Activated T-helper 9 cell treated with anti-CD3 and anti-CD28 coated beads, Interleukin-2, amount 50 U/mL, for 16 hours (primary cell): ENCODE data around the gene OR10K2.
"Not testable (repeated sequence)": the region's sequence is repeated elsewhere in the genome, so short reads cannot be mapped to it uniquely, and the experiment has no call there.

Experiments
- DNase-seq: peaks from one replicate; pipeline ENCODE4 v3.0.0-alpha.2; 2020; ENCODE audit warnings: low read depth

OR10K2 gene, protein sequence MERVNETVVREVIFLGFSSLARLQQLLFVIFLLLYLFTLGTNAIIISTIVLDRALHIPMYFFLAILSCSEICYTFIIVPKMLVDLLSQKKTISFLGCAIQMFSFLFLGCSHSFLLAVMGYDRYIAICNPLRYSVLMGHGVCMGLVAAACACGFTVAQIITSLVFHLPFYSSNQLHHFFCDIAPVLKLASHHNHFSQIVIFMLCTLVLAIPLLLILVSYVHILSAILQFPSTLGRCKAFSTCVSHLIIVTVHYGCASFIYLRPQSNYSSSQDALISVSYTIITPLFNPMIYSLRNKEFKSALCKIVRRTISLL

DNA sequence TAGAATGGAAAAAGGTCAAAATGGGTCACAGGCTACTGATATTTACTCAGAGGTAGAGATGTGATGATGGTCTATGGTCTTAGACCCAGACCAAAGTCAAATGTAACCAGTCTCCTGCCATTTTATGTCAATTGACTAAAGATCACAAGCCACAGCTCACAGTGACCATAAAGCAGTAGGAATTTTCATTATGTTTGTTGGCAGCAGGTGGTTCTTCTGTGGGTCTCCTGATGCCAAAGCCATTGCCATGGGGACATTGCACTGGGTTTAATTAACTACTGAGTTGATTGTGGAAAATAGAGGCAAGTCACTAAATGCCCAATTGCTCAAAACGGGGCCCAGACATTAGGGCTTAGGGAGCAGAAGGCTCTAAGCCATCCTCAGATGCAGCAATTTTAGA lies at the start of gene OR10K2:
TSS of gene OR10K2 (minus strand) at position 101 of the 400 bp plus-strand sequence. CDS start 5,371 bp downstream, outside the sequence.
- no peak for DNase-seq

DNA sequence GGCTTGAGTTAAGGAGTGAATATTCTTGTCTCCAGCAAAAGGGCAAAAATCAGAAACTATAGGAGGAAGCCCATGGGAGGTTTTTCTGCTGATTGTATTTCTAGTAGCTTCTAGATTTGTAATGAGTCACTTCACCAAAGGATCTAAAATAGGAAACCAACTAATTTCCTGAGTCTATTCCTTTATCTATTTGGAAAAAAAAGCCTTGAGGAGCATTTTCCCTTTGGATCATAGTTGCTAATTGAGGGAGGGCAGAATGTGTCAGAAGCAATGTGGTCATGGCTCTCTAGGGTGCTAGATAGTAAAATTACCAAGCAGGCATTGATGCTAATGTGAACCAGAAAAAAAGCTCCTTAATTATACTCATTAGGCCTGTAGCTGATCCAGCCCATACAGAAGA lies 45.9 kb upstream of the OR10K2 start, which contains the start of gene OR10R2:
TSS of gene OR10R2 (plus strand) at position 301 of the 400 bp plus-strand sequence. CDS start 106 bp downstream, outside the sequence.
- no peak for DNase-seq

DNA sequence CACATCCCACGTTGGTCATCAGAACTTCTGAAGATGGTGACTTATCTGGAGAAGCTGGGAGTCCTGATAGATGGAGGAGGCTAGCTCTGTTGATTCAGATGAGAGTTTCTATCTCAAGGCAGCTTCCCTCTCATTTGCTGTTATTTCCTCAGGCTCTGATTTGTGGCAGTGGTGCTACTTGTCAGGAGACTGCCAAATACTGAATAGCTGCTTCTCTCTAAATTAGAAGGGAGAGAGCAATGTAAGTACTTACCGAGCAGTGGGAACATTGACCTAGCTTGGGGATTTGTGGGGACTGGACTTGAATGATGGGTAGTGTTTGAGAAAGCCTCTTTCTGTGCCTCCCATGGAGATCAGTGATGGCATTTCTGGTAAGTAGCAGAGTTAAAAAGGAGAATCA lies 35.5 kb upstream of the OR10K2 start, which contains the start of gene OR10K1:
TSS of gene OR10K1 (plus strand) at position 301 of the 400 bp plus-strand sequence. CDS start 3,728 bp downstream, outside the sequence.
- DNase-seq = no peak

DNA sequence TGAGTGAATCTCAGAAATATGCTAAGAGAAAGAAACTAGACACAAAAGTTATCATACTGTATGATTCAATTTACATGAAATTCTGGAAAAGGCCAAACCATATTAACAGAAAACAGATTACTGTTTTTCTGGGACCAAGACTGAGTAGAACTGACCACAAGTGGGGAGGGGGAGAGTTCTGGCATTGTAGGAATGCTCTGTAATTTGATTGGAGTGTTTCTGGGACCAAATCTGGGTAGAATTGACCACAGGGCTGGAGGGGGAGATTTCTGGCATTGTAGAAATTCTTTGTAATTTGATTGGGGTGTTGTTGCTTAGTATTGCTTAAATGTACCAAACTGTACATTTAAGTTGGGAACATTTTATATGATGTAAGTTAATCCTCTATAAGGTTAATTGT lies 32.2 kb upstream of the OR10K2 start:
- DNase-seq = no peak

DNA sequence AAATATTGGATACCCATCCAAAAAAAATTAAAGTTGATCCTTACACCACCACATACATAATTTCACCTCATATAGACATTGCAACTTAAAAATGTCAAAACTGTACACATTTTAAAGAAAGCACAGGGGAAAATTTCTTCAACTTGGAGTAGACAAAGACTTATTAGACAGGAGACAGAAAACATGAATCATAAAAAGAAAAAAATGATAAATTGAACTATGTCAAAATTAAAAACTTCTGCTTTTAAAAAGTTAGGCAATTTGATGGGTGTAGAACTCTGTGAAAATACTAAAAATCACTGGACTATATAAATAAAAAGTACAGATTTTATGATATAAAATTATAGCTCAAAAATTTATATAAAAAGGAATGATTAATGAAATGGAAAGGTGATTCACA lies 31.2 kb upstream of the OR10K2 start:
- DNase-seq = no peak

DNA sequence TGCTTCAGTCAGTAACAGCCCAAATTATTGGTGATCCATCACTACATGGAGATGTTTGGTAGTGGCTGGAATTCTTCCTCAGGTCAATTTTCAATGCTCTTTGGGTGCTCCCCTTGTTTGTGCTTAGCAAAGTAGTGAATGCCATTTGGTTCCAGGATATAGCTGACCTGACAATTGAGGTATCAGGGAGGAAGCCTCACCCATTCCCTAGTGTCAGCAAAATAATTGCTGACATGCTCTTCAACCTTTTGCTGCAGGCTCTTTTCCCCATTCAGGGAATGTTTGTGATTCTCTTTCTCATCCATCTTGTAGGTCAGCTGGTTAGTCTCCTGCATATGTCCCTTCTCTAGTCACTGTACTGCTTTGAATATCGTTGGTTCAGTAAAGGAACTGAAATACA lies 28.5 kb upstream of the OR10K2 start:
- DNase-seq = no peak

DNA sequence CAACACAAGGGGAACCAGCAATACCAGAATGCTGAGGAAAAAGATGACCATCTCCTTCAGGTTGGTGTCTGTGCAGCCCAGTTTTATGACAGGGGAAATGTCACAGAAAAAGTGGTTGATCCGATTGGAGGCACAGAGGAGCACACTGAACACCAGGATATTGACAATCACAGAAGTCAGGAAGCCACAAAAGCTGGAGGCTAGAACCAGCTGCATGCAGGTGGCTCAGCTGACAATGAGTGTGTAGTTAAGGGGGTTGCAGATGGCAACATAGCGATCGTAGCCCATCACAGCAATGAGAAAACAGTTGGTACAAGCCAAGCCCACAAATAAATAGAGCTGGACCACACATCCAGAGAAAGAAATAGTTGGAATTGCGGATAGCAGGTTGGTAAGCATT lies 19.3 kb upstream of the OR10K2 start:
- DNase-seq = no peak

DNA sequence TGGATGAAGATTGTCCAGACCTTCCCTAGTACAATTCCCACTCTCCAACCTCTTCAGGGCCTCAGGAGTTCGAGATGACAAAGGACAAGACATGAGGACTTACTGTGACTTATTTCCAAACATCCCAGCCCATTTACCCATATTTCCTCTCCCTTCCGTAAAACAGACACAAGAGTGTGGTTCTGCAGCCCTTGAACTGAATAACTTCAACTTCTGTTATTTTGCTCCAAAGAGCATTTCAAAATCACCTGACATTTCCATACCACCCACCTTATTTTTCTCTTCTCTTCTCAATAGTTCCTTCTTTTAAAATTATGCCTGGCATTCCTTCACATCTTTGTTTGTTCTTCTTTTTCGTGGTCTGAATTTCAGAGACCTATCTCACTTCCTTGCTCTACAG lies 8.7 kb upstream of the OR10K2 start:
- no peak for DNase-seq

DNA sequence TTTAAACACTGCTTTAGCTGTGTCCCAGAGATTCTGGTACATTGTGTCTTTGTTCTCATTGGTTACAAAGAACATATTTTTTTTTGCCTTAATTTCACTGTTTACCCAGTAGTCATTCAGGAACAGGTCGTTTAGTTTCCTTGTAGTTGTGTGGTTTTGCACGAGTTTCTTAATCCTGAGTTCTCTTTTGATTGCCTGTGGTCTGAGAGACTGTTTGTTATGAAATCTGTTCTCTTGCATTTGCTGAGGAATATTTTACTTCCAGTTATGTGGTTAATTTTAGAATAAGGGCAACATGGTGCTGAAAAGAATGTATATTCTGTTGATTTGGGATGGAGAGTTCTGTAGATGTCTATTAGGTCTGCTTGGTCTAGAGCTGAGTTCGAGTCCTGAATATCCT lies 4.1 kb upstream of the OR10K2 start:
- DNase-seq = not testable (repeated sequence)

DNA sequence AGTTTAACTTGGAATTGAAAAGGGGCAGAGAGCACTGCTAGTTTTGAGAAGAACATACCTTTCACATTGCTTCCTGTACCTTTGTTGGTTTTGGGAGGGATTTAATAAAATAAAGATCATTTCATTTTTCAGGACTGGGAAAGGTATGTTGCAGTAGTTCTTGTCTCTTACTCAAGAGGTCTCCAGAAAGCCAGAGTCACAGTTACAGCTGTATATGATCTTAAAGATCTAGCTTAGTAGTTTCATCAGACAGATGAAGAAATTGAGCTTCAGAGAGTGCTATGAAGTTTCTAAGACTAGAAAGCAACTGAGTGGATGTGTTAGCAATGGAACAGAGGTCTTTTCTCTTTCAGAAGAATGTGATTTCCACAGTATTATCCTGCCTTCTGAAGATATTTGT lies 1.0 kb downstream of the OR10K2 start:
- DNase-seq = no peak

DNA sequence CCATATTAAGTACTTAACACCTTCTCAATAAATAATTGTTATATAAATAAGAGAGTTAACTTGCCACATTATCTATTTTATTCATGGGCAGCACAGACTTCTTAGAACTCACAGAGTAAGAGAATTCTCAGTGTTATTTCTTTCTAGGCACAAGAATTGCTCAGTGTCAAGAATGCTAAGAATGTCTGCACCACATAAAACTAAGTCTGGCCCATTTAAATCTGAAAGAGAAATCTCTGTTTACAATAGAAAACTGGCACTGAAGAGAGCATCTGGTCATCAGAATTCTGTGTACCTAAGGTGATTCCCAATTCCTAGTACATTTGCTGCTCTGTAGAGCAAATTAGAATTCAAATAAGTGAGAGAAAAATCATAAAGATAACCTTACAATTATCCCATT lies 3.8 kb downstream of the OR10K2 start:
- DNase-seq = no peak

DNA sequence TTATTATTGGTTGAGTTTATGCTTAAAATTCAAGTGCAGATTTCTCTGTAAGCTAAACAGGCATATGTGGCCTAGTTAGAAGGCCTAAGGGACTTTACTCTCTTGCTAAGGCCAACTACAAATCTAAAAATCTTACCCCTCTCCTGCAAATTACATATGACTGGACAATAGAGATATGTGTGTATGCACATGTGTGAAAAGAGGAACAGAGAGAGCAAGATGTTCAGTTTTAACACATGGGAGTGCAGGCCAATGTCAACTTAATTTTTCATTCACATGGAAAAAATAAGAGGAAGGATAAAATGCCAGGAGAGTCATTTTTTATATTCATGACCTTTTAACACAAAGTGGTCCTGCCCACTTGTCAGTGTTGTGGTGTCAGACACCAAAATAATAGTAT lies 8.5 kb downstream of the OR10K2 start:
- no peak for DNase-seq

DNA sequence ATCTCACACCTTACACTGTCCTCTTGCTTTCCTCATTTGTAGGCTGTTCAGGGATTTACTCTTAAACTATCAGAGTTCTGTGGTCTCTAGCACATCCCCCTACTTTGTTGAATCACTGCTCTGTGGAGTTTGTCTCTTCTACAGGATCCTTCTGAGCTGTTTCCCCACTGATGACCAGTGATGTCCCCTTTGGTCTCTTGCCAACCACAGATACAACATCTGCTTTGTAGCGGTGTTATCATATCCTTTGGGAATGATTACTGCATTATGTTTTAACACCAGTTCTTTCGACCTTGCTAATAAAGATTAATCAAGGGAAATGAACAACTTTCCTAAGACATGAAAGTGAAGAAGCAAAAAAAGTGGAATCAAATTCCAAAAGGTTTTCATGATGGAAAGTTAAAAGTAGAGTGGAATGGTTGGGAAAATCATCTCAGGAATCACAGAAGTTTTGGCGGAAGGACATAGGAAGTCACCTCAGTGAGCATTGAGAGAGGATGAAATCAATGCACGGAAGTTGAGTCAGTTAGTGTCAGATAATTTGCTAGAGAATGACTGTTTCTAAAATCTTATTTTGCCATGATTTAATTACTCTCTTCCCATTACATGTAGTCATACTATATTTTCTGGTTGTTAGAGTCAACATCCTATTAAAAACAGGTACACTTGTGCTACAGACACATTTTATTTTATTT lies 11.2 kb downstream of the OR10K2 start:
- no peak for DNase-seq

DNA sequence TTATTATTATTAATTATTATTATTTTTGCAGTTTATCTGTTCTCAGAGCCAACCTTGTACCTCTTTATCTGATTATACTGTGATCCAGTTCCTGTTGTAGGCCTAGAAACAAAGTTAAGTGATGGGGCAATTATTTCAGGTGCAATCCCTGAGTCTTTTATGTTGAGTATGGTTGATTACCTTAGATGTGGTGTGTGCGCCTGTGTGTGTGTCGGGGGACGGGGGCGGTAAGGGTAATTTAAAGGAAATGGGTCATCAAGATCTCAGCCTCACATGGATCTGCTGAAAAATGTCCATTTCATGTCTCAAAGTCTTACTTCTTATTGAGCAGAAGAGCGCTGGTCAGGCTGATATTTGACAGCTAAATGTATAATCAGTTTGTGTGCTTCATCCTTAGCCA lies 18.9 kb downstream of the OR10K2 start:
- no peak for DNase-seq

DNA sequence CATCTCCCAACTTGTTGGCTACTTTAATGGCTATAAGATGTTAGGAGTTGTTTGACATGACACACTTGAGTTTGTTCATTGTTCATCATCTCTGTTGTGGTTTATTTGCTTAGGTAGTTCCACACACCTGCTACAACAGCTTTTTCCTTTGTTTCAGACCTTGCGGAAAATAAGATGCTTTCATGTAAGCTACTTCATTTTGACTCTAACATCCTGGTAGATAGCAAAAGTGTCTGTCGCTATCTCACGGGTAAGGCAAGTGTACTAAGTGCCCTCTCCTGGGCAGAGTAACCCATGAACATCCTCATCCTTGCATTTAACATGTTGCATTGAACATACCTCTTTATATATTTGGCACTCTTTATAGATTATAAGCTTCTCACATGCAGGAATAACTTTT lies 25.2 kb downstream of the OR10K2 start:
- no peak for DNase-seq

DNA sequence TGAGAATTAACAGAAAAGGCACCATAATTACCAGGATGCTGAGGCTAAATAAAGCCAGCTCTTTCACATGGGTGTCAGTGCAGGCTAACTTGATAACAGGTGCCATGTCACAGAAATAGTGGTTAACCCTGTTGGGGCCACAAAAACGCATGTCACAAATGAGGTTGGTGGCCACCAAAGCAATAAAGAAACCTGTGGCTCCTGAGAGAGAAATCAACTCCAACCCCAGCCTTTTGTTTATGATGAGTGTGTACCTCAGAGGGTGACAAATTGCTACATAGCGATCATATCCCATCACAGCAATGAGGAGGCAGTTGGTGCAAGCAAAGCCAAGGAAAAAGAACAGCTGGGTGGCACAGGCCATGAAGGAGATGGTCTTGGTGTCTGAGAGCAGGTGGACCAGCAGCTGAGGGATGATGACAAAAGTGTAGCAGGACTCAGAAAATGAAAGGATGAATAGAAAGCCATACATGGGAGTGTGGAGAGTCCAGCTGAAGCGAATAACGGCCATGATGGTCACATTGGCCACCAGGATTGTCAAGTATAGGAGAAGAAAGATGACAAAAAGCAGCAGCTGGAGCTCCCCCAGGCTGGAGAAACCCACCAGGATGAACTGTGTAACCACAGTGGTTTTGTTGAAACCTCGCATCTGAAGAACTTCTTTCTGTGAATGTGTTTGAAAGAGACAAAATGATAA lies 27.1 kb downstream of the OR10K2 start, which contains the start of gene OR10T2:
TSS of gene OR10T2 (minus strand) at position 649 of the 697 bp plus-strand sequence. CDS start at position 649, 0 bp downstream.
- DNase-seq = no peak

DNA sequence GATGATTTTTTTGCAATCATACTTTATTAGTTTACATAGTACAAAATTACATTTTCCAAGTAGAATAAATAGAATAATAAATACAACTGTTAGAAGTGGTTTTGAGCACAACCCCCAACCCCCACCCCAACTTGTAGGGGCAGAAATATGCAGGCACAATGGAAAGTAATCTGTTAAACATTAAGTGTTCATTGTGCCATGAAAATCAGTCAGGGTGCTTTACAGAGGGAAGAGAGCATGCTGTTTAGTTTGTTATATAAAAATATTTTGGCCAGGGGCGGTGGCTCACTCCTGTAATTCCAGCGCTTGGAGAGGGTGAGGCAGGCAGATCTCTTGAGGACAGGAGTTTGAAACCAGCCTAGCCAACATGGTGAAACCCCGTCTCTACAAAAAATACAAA lies 29.4 kb downstream of the OR10K2 start:
- no peak for DNase-seq

DNA sequence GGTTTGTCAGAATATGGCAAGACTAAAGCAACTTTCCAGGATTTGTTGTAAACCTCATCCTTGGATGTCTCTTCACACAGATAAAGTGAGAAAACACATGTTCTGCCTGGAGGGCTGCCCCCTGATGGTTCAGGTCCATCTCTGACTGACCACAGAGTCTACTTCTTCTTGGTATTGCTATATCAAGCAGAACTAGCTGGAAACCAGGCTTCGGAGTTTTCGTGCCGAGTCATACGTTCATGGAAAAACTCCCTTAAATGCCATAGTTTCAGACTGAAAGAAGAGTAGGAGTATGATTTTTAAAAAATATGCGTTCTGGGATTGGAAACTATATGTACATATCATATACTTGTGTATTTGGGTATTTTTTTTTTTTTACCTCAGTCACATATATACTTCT lies 32.6 kb downstream of the OR10K2 start:
- DNase-seq = no peak

DNA sequence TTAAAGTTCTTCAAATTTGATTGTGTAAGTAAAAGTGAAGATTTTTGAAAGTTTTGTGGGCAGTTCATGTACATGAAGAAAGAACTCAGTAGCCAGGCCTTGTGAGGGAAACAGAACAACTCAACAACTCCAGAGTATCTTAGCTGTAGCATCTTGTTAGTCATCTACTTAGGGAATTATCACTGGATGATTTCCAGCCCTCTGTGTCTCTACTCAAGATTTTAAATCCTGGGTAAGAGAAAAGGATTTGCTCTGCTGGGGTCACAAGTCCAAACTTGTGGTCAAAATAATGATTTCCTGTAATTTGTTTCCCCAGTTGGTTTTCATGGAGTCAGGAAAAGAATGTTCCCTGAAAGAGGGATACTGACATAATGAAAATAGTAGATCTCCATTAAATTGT lies 34.9 kb downstream of the OR10K2 start:
- DNase-seq = no peak

DNA sequence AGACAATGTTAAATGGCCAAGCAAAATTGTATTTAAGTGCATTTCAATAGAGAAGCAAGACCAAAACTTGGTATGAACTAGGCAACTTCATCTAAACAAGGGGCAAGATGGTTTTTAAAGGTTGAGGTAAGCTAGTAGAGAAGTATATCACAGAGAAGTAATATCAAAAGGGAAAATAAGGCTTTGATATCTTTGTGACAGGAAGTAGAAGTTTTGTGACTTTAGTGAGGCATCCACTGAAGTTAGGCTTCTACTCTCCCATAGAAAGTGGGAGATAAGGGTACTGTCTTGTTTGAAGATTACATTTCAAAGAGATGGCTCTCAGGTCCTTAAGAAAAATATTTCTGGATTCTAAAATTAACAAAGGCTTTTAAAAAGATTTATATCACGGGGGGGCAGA lies 35.7 kb downstream of the OR10K2 start:
- no peak for DNase-seq

DNA sequence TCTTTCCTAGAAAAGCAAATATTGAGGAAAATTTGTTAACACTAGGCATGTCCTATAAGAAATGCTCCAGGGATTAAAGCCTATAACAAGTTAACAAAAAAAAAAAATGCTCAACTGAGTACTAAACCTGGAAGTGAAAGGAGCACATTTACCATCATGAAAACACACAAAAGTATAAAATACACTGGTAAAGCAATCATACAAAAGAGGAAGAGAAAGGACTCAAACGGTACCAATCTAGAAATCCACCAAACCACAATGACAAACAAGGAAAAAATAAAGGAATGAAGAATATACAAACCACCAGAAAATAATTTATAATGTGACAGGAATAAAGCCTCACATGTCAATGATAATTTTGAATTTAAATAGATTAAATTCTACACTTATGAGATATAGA lies 51.2 kb downstream of the OR10K2 start:
- no peak for DNase-seq

DNA sequence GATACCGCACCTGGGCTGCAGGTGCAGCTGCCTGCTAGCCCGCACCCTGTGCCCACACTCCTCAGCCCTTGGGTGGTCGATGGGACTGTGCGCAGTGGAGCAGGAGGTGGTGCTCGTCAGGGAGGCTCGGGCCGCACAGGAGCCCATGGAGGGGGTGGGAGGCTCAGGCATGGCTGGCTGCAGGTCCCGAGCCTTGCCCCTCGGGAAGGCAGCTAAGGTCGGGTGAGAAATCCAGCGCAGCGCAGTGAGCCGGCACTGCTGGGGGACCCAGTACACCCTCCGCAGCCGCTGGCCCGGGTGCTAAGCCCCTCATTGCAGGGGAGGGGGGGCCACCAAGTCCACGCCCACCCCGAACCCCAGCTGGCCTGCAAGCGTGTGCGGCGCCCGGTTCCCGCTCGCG lies 51.9 kb downstream of the OR10K2 start:
- not testable (repeated sequence) for DNase-seq
